ENCODE data around the gene PAPPA2.

DNA sequence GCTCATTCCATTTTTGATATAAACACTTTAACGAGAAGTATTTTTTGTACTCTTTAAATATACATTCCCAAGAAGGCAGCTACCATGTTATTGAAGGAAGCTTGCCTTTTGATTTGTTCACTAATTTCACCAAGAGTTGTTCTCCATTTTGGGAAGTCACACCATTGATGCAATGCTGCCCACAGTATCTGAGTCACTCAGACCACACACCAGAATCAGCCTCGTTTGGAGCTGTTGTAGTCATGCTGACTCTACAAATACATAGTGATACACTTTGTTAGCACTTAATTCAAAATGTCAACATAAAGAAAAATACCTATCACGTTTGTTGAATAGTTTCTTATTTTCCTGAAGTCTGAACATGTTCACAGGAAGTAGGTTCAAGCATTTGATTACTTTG lies 78.7 kb downstream of the PAPPA2 start:
- TF ChIP-seq, protein P1, sequence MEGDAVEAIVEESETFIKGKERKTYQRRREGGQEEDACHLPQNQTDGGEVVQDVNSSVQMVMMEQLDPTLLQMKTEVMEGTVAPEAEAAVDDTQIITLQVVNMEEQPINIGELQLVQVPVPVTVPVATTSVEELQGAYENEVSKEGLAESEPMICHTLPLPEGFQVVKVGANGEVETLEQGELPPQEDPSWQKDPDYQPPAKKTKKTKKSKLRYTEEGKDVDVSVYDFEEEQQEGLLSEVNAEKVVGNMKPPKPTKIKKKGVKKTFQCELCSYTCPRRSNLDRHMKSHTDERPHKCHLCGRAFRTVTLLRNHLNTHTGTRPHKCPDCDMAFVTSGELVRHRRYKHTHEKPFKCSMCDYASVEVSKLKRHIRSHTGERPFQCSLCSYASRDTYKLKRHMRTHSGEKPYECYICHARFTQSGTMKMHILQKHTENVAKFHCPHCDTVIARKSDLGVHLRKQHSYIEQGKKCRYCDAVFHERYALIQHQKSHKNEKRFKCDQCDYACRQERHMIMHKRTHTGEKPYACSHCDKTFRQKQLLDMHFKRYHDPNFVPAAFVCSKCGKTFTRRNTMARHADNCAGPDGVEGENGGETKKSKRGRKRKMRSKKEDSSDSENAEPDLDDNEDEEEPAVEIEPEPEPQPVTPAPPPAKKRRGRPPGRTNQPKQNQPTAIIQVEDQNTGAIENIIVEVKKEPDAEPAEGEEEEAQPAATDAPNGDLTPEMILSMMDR (IDR thresholded peaks at IDR 0.05): no peak
- no peak for TF ChIP-seq POLR2A (IDR thresholded peaks at IDR 0.05)
- TF ChIP-seq POLR2AphosphoS5 (IDR thresholded peaks at IDR 0.05): no peak
- no peak for TF ChIP-seq EP300 (IDR thresholded peaks at IDR 0.05)

Data from sigmoid colon (tissue), 4 donors.